Body of pancreas (tissue), 4 donors: ENCODE measurements around the gene CLEC16A. TPM values are rescaled to one million over a fixed set of nuclear protein-coding genes. Genes with fewer than 3 reads are reported as not detected.

Source experiments
- ATAC-seq: fragments of 150-250 bp; one replicate; pipeline ENCODE4 v1.9.1; 2016
- DNase-seq, 4 donors: peaks; one replicate each; pipeline ENCODE4 v3.0.0-alpha.2; 2019
- H3K27ac ChIP-seq, 4 donors: fragments of 200-600 bp; sonication (generic); 1 replicate in 3 of 4; 2 replicates in 1 of 4; pipeline versions ENCODE4 v1.5.1 to v1.6.1; 2016 to 2019; ENCODE audit warnings: mild to moderate bottlenecking in 1 of 4, mixed read lengths in 1 of 4, moderate library complexity in 1 of 4
- H3K27me3 ChIP-seq, 2 donors: fragments of 200-600 bp; sonication (generic); one replicate each; pipeline ENCODE4 v1.6.0; 2016; ENCODE audit warnings: mild to moderate bottlenecking in 1 of 2
- H3K36me3 ChIP-seq, 2 donors: fragments of 200-600 bp; sonication (generic); replicated peaks in 1 of 2; 2 replicates each; pipeline ENCODE4 v1.5.1; 2016; ENCODE audit warnings: low read depth in 2 of 2; ENCODE audit not compliant: insufficient read depth in 1 of 2
- H3K4me1 ChIP-seq: fragments of 200-600 bp; sonication (generic); one replicate; pipeline ENCODE4 v1.6.0; 2016
- H3K4me3 ChIP-seq, 2 donors: fragments of 200-600 bp; sonication (generic); 1 replicate in 1 of 2; 2 replicates in 1 of 2; pipeline ENCODE4 v1.5.1; 2016 to 2019
- H3K9me3 ChIP-seq, 3 donors: fragments of 200-600 bp; sonication (generic); 1 replicate in 2 of 3; 2 replicates in 1 of 3; pipeline ENCODE4 v1.5.1; 2016
- CTCF ChIP-seq, 7 experiments: fragments of 450-650 bp in 4 of 7; fragments of 200-600 bp in 3 of 7; sonication (generic) in 3 of 7; IDR thresholded peaks; one replicate each; pipeline ENCODE4 v1.5.1; 2016 to 2019; ENCODE audit warnings: antibody characterized with exemption in 7 of 7
- POLR2A ChIP-seq, 3 donors: fragments of 450-650 bp; IDR thresholded peaks; one replicate each; pipeline ENCODE4 v1.6.1; 2016; ENCODE audit warnings: antibody characterized with exemption in 3 of 3, mild to moderate bottlenecking in 2 of 3
- WGBS, 2 donors: methylation state at CpG; one replicate each; pipeline ENCODE4 v1.1.5; 2017; 5-methylcytosine and 5-hydroxymethylcytosine counted together
- intact Hi-C: fragments of 100-400 bp; cut with DNase I; formaldehyde crosslinking; loops from one replicate; pipeline ENCODE4 v1.15.1; 2023
- total RNA-seq, 2 donors: library from RNA; depleted of rRNA; stranded (reverse); fragments of >200 nt; gene quantifications; one replicate each; pipeline ENCODE4 v1.1.0, GENCODE V29; 2016

Gene CLEC16A
- total RNA-seq, 2 donors from 2014 or later = 15.0 to 21.4 TPM

GRCh38 chr16:11036868-11037410, 92.6 kb downstream of the CLEC16A start:
- WGBS, 2 donors = 92 to 95% methylated on average over 8 of the region's 8 CpGs
- intact Hi-C loops = no loop called here
- no peak for DNase-seq
- ATAC-seq = no peak
- no peak for TF ChIP-seq POLR2A (IDR thresholded peaks at IDR 0.05)
- TF ChIP-seq CTCF (IDR thresholded peaks at IDR 0.05) = no peak
- no peak overlapping the region for H3K27ac ChIP-seq
- peaks cover 0 to 4% of the 10 kb centered on the region in 2 donors for H3K36me3 ChIP-seq
- no peaks in the 10 kb centered on the region for H3K9me3 ChIP-seq
- no peaks in the 10 kb centered on the region for H3K27me3 ChIP-seq
- H3K4me3 ChIP-seq = no peak overlapping the region
- no peaks in the 10 kb centered on the region for H3K4me1 ChIP-seq

GRCh38 chr16:11038305-11038704, 93.9 kb downstream of the CLEC16A start:
- no peak overlapping the region for H3K27ac ChIP-seq
- H3K36me3 ChIP-seq = peaks cover 0 to 4% of the 10 kb centered on the region in 2 donors
- 55 to 66% methylated on average over 4 of the region's 4 CpGs for WGBS, 2 donors
- H3K9me3 ChIP-seq = no peaks in the 10 kb centered on the region
- ATAC-seq = no peak
- no peaks in the 10 kb centered on the region for H3K27me3 ChIP-seq
- H3K4me1 ChIP-seq = no peaks in the 10 kb centered on the region
- intact Hi-C loops = no loop called here
- no peak for TF ChIP-seq CTCF (IDR thresholded peaks at IDR 0.05)
- no peak for DNase-seq
- no peak overlapping the region for H3K4me3 ChIP-seq

- no peak for ATAC-seq
Observed at GRCh38 chr16:11038777-11039176, 94.4 kb downstream of the CLEC16A start.

DNA sequence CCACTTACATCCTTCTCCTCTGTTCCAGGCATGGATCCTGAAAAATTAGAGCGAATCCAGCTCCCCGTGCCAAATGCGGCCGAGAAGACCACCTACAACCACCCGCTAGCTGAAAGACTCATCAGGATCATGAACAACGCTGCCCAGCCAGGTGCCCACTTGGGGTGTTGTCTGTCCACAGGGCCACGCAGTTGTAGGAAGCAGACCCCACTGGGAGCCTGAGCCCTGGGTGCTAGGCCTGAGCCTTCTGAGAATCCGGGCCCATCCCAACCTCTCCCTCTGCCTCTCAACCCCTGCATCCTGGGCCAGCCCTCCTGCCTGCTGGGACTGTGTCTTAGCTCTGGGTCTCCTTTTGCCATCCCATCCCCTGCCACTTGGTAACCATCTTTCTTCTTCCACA, 95.4 kb downstream of the CLEC16A start:
- H3K27ac ChIP-seq = no peak overlapping the region
- intact Hi-C loops = no loop called here
- no peak for ATAC-seq
- peaks cover 0 to 4% of the 10 kb centered on the region in 2 donors for H3K36me3 ChIP-seq
- TF ChIP-seq POLR2A (IDR thresholded peaks at IDR 0.05) (no peak), CTCF (IDR thresholded peaks at IDR 0.05) (no peak)
- 89 to 93% methylated on average over 8 of the region's 8 CpGs for WGBS, 2 donors
- no peak overlapping the region for H3K4me3 ChIP-seq
- H3K9me3 ChIP-seq = no peaks in the 10 kb centered on the region
- H3K4me1 ChIP-seq = no peaks in the 10 kb centered on the region
- DNase-seq = no peak
- no peaks in the 10 kb centered on the region for H3K27me3 ChIP-seq

More at GRCh38 chr16:11038777-11039176, 94.4 kb downstream of the CLEC16A start:
- Histone ChIP-seq H3K9me3 (no peaks in the 10 kb centered on the region), H3K4me3 (no peak overlapping the region), H3K27me3 (no peaks in the 10 kb centered on the region), H3K36me3 (peaks cover 0 to 4% of the 10 kb centered on the region in 2 donors), H3K4me1 (no peaks in the 10 kb centered on the region), H3K27ac (no peak overlapping the region)
- 91 to 96% methylated on average over 5 of the region's 5 CpGs for WGBS, 2 donors
- intact Hi-C loops = no loop called here
- no peak for TF ChIP-seq CTCF (IDR thresholded peaks at IDR 0.05)
- no peak for TF ChIP-seq POLR2A (IDR thresholded peaks at IDR 0.05)
- no peak for DNase-seq

- no peaks in the 10 kb centered on the region for H3K9me3 ChIP-seq
- H3K36me3 ChIP-seq = peaks cover 0 to 4% of the 10 kb centered on the region in 2 donors
- DNase-seq (no peak), ATAC-seq (no peak)
- H3K4me1 ChIP-seq = no peaks in the 10 kb centered on the region
- WGBS, 2 donors = 91 to 97% methylated on average over 7 to 11 of the region's 11 CpGs
- H3K27me3 ChIP-seq = no peaks in the 10 kb centered on the region
- H3K4me3 ChIP-seq = no peak overlapping the region
- intact Hi-C loops = no loop called here
- TF ChIP-seq CTCF (IDR thresholded peaks at IDR 0.05) (no peak), POLR2A (IDR thresholded peaks at IDR 0.05) (no peak)
- H3K27ac ChIP-seq = no peak overlapping the region
Observed at GRCh38 chr16:11042191-11042590, 97.8 kb downstream of the CLEC16A start.
